ENCODE results near the gene DEFB113. TPM values are rescaled to one million over a fixed set of nuclear protein-coding genes. Genes with fewer than 3 reads are reported as not detected.

Gene DEFB113
- total RNA-seq, 1 experiment from 2014 or later: not detected

- POLR2A ChIA-PET (ENCODE audit: low non-redundant PET): no interaction called here
- H3K9me3 ChIP-seq (ENCODE audit: low read depth, low read length, poor library complexity, severe bottlenecking): no peaks in the 10 kb centered on the region
- no TSS peak for BruUV-seq (replicated peaks)
- no peak for DNase-seq (ENCODE audit: low spot score)
- intact Hi-C loops (cut with micrococcal nuclease; ENCODE audit: unreplicated experiment): no loop called here
- CTCF ChIA-PET: no interaction called here
- no peak overlapping the region for H3K4me3 ChIP-seq (ENCODE audit: low read depth, low read length, poor library complexity, severe bottlenecking)
- no peak overlapping the region for H3K27ac ChIP-seq (ENCODE audit: low read depth, low read length, poor library complexity, severe bottlenecking)
- no peaks in the 10 kb centered on the region for H3K36me3 ChIP-seq (ENCODE audit: insufficient read depth, low read length, poor library complexity, severe bottlenecking)
- H3K27me3 ChIP-seq (replicated peaks; ENCODE audit: insufficient read depth, low read depth, low read length, poor library complexity): no peaks in the 10 kb centered on the region
- H3K4me1 ChIP-seq (ENCODE audit: insufficient read depth, low read length, poor library complexity, severe bottlenecking): no peaks in the 10 kb centered on the region
- TF ChIP-seq EZH2 (IDR thresholded peaks at IDR 0.05; ENCODE audit: borderline replicate concordance, low read depth, low read length, poor library complexity, severe bottlenecking): no peak
- TF ChIP-seq CTCF (conservative IDR thresholded peaks at IDR 0.05; ENCODE audit: low read depth, low read length): no peak
Measured at GRCh38 chr6:49955847-49956246, 13.6 kb downstream of the DEFB113 start.

GRCh38 chr6:49951926-49952325 lies 17.5 kb downstream of the DEFB113 start:
- no peak for DNase-seq (ENCODE audit: low spot score)
- no TSS peak for BruUV-seq (replicated peaks)
- TF ChIP-seq EZH2 (IDR thresholded peaks at IDR 0.05; ENCODE audit: borderline replicate concordance, low read depth, low read length, poor library complexity, severe bottlenecking) (no peak), CTCF (conservative IDR thresholded peaks at IDR 0.05; ENCODE audit: low read depth, low read length) (no peak)
- intact Hi-C loops (cut with micrococcal nuclease; ENCODE audit: unreplicated experiment): no loop called here
- POLR2A ChIA-PET (ENCODE audit: low non-redundant PET): no interaction called here
- H3K27me3 ChIP-seq (replicated peaks; ENCODE audit: insufficient read depth, low read depth, low read length, poor library complexity): no peaks in the 10 kb centered on the region
- CTCF ChIA-PET: no interaction called here
- H3K9me3 ChIP-seq (ENCODE audit: low read depth, low read length, poor library complexity, severe bottlenecking): no peaks in the 10 kb centered on the region
- no peaks in the 10 kb centered on the region for H3K4me1 ChIP-seq (ENCODE audit: insufficient read depth, low read length, poor library complexity, severe bottlenecking)
- H3K36me3 ChIP-seq (ENCODE audit: insufficient read depth, low read length, poor library complexity, severe bottlenecking): no peaks in the 10 kb centered on the region
- H3K4me3 ChIP-seq (ENCODE audit: low read depth, low read length, poor library complexity, severe bottlenecking): no peak overlapping the region
- H3K27ac ChIP-seq (ENCODE audit: low read depth, low read length, poor library complexity, severe bottlenecking): no peak overlapping the region

GRCh38 chr6:49950415-49950751 lies 19.0 kb downstream of the DEFB113 start:
- POLR2A ChIA-PET (ENCODE audit: low non-redundant PET): no interaction called here
- no TSS peak for BruUV-seq (replicated peaks)
- CTCF ChIA-PET: no interaction called here

More at GRCh38 chr6:49950415-49950751, 19.0 kb downstream of the DEFB113 start:
- intact Hi-C loops (cut with micrococcal nuclease; ENCODE audit: unreplicated experiment): no loop called here
- Histone ChIP-seq H3K4me1 (ENCODE audit: insufficient read depth, low read length, poor library complexity, severe bottlenecking) (no peaks in the 10 kb centered on the region), H3K9me3 (ENCODE audit: low read depth, low read length, poor library complexity, severe bottlenecking) (no peaks in the 10 kb centered on the region), H3K27ac (ENCODE audit: low read depth, low read length, poor library complexity, severe bottlenecking) (no peak overlapping the region), H3K36me3 (ENCODE audit: insufficient read depth, low read length, poor library complexity, severe bottlenecking) (no peaks in the 10 kb centered on the region), H3K27me3 (replicated peaks; ENCODE audit: insufficient read depth, low read depth, low read length, poor library complexity) (no peaks in the 10 kb centered on the region), H3K4me3 (ENCODE audit: low read depth, low read length, poor library complexity, severe bottlenecking) (no peak overlapping the region)
- TF ChIP-seq CTCF (conservative IDR thresholded peaks at IDR 0.05; ENCODE audit: low read depth, low read length) (no peak), EZH2 (IDR thresholded peaks at IDR 0.05; ENCODE audit: borderline replicate concordance, low read depth, low read length, poor library complexity, severe bottlenecking) (no peak)
- DNase-seq (ENCODE audit: low spot score): no peak
